H1 (cell line): Measurements from ENCODE around the gene OR2A12. TPM values are rescaled to one million over a fixed set of nuclear protein-coding genes. Genes with fewer than 3 reads are reported as not detected.

Experiments
- CHD1 ChIP-seq: IDR thresholded peaks from 2 replicates; pipeline ENCODE4 v1.6.1; 2012; ENCODE audit warnings: low read depth, low read length, improper control_type of control experiment
- JUN ChIP-seq: IDR thresholded peaks from 2 replicates; pipeline ENCODE4 v1.6.1; 2011; ENCODE audit warnings: low read depth, mild to moderate bottlenecking, improper control_type of control experiment, low read length
- KDM1A ChIP-seq: fragments of 200-600, 300-600 bp; sonication (generic); IDR thresholded peaks from 2 replicates; pipeline ENCODE4 v1.7.1; 2016; ENCODE audit warnings: mild to moderate bottlenecking, low read length, borderline replicate concordance
- SP2 ChIP-seq: IDR thresholded peaks from 2 replicates; pipeline ENCODE4 v1.6.1; 2012; ENCODE audit warnings: mild to moderate bottlenecking, low read length, inconsistent platforms
- SUZ12 ChIP-seq: fragments of 200-600 bp; sonication (generic); IDR thresholded peaks from 2 replicates; pipeline ENCODE4 v1.6.1; 2012; ENCODE audit warnings: mild to moderate bottlenecking, inconsistent platforms, low read length, moderate library complexity, mixed read lengths
- TAF1 ChIP-seq: IDR thresholded peaks from 2 replicates; pipeline ENCODE4 v1.6.1; 2011; ENCODE audit warnings: mild to moderate bottlenecking, low read depth, low read length
- ZNF274 ChIP-seq: IDR thresholded peaks from 2 replicates; pipeline ENCODE4 v1.7.0; 2012; ENCODE audit warnings: low read length, borderline replicate concordance; ENCODE audit errors: extremely low read depth
- polyA plus RNA-seq, 7 experiments: library from polyadenylated mRNA; depleted of rRNA in 3 of 7; stranded (reverse) in 5 of 7; unstranded in 2 of 7; fragments of >200 nt in 5 of 7; fragments of 200-250 nt in 2 of 7; gene quantifications; 1 replicate in 5 of 7; 2 replicates in 1 of 7; 4 replicates in 1 of 7; pipeline versions ENCODE4 v1.2.1 to v1.2.3, GENCODE V29; 2011 to 2013; ENCODE audit warnings: missing spikeins in 2 of 7, mixed read lengths in 2 of 7
- total RNA-seq: library from RNA; stranded (reverse); fragmentation: NEBNext Ultra II Directional; extraction: Animal tissue kit (Norgen Biotek cat#: 25700); gene quantifications from 2 replicates; pipeline ENCODE4 v1.2.1, GENCODE V29; 2021

Gene OR2A12
- total and polyA plus RNA-seq, 2 of the 8 experiments (the other 6 are each of a cell fraction or from before 2014, with no cell fraction given) = not detected

DNA sequence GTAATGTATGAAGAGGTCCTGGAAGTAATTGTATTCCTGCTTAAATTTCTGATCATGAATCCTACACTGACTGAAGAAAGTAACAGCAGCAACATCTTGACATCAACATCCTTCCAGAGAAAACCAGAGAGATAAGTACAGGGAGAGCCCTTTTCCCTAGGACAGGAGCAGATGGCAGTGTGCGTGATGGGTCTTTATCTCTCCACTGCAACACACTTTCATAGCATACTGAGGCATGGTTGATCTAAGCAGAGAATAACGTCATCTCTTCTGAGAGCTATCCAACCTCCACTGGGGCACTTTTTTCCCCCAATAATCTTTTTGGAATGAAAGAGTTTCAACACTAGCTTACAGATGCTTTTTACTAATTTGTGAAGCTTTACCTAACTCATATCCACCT is 16.1 kb upstream of the OR2A12 start (continued):
- TF ChIP-seq ZNF274 = no peak
- no peak for TF ChIP-seq JUN
- TF ChIP-seq TAF1 = no peak
- TF ChIP-seq SUZ12 = no peak
- no peak for TF ChIP-seq KDM1A
- no peak for TF ChIP-seq CHD1
- TF ChIP-seq SP2 = no peak
